Mesenchymal stem cell (in vitro differentiated cells and primary cell): ENCODE data around the gene KLF5.

Source experiments
- DNase-seq: peaks from one replicate; pipeline ENCODE4 v3.0.0-alpha.2; 2013
- H2AFZ ChIP-seq: one replicate; pipeline ENCODE4 v1.6.1; 2013; ENCODE audit warnings: low read depth, mild to moderate bottlenecking, control low read depth, inconsistent platforms, low read length, moderate library complexity
- H2AK5ac ChIP-seq: 2 replicates; pipeline ENCODE4 v1.6.1; 2013; ENCODE audit warnings: low read length, moderate library complexity, mild to moderate bottlenecking, inconsistent platforms; ENCODE audit not compliant: severe bottlenecking
- H2BK120ac ChIP-seq: one replicate; pipeline ENCODE4 v1.6.1; 2013; ENCODE audit warnings: low read depth, mild to moderate bottlenecking, inconsistent platforms, low read length, moderate library complexity
- H2BK12ac ChIP-seq, 2 experiments: one replicate each; pipeline ENCODE4 v1.6.1; 2013; ENCODE audit warnings: inconsistent platforms in 2 of 2, low read length in 2 of 2, mild to moderate bottlenecking in 2 of 2, moderate library complexity in 2 of 2, control low read depth in 1 of 2
- H2BK15ac ChIP-seq: one replicate; pipeline ENCODE4 v1.6.1; 2013; ENCODE audit warnings: mild to moderate bottlenecking, low read depth, inconsistent platforms; ENCODE audit not compliant: poor library complexity, severe bottlenecking
- H2BK5ac ChIP-seq: 2 replicates; pipeline ENCODE4 v1.6.1; 2013; ENCODE audit warnings: low read depth, mild to moderate bottlenecking, low read length, control low read depth, inconsistent platforms; ENCODE audit not compliant: poor library complexity, severe bottlenecking
- H3K14ac ChIP-seq, 2 experiments: one replicate each; pipeline ENCODE4 v1.6.1; 2013; ENCODE audit warnings: inconsistent platforms in 2 of 2, low read length in 2 of 2, control low read depth in 1 of 2, mild to moderate bottlenecking in 1 of 2, moderate library complexity in 1 of 2
- H3K18ac ChIP-seq, 2 experiments: one replicate each; pipeline ENCODE4 v1.6.1; 2013; ENCODE audit warnings: inconsistent platforms in 2 of 2, low read length in 2 of 2, control low read depth in 1 of 2, low read depth in 1 of 2, mild to moderate bottlenecking in 1 of 2
- H3K23ac ChIP-seq, 2 experiments: one replicate each; pipeline ENCODE4 v1.6.1; 2013; ENCODE audit warnings: inconsistent platforms in 2 of 2, low read length in 2 of 2, mild to moderate bottlenecking in 2 of 2, moderate library complexity in 2 of 2, control low read depth in 1 of 2
- H3K27ac ChIP-seq: 2 replicates; pipeline ENCODE4 v1.5.1; 2013; ENCODE audit warnings: mild to moderate bottlenecking, moderate library complexity, low read length, control low read depth, inconsistent platforms; ENCODE audit not compliant: poor library complexity, severe bottlenecking
- H3K27me3 ChIP-seq, 2 experiments: 2 replicates each; pipeline versions ENCODE4 v1.6.1 to v1.7.0; 2013; ENCODE audit warnings: low read length in 2 of 2, mild to moderate bottlenecking in 2 of 2, moderate library complexity in 2 of 2, control low read depth in 1 of 2, inconsistent platforms in 1 of 2; ENCODE audit not compliant: control insufficient read depth in 1 of 2, insufficient read depth in 1 of 2
- H3K36me3 ChIP-seq, 2 experiments: 2 replicates each; pipeline versions ENCODE4 v1.6.1 to v1.7.0; 2013; ENCODE audit warnings: low read length in 2 of 2, control low read depth in 1 of 2, inconsistent platforms in 1 of 2, low read depth in 1 of 2, mild to moderate bottlenecking in 1 of 2; ENCODE audit not compliant: insufficient read depth in 2 of 2, control insufficient read depth in 1 of 2
- H3K4ac ChIP-seq, 2 experiments: one replicate each; pipeline ENCODE4 v1.6.1; 2013; ENCODE audit warnings: inconsistent platforms in 2 of 2, low read length in 2 of 2, mild to moderate bottlenecking in 2 of 2, moderate library complexity in 2 of 2, control low read depth in 1 of 2, low read depth in 1 of 2
- H3K4me1 ChIP-seq: 2 replicates; pipeline ENCODE4 v1.6.1; 2013; ENCODE audit warnings: low read depth, low read length, control low read depth; ENCODE audit not compliant: control insufficient read depth, insufficient read depth
- H3K4me2 ChIP-seq: 2 replicates; pipeline ENCODE4 v1.6.1; 2013; ENCODE audit warnings: low read length, mild to moderate bottlenecking, inconsistent platforms; ENCODE audit not compliant: poor library complexity, severe bottlenecking
- H3K4me3 ChIP-seq, 2 experiments: 2 replicates each; pipeline versions ENCODE4 v1.5.1 to v1.7.0; 2013; ENCODE audit warnings: low read length in 2 of 2, mild to moderate bottlenecking in 2 of 2, control low read depth in 1 of 2, low read depth in 1 of 2; ENCODE audit not compliant: insufficient read depth in 1 of 2
- H3K79me1 ChIP-seq: replicated peaks from 2 replicates; pipeline ENCODE4 v1.6.1; 2013; ENCODE audit warnings: mild to moderate bottlenecking, control low read depth, low read length, inconsistent platforms; ENCODE audit not compliant: poor library complexity, severe bottlenecking
- H3K9ac ChIP-seq: 2 replicates; pipeline ENCODE4 v1.7.0; 2013; ENCODE audit warnings: mild to moderate bottlenecking, low read length, moderate library complexity
- H3K9me3 ChIP-seq: 2 replicates; pipeline ENCODE4 v1.7.0; 2013; ENCODE audit warnings: mild to moderate bottlenecking, low read length; ENCODE audit not compliant: control insufficient read depth
- H4K8ac ChIP-seq: one replicate; pipeline ENCODE4 v1.6.1; 2013; ENCODE audit warnings: inconsistent platforms, mild to moderate bottlenecking, low read length, moderate library complexity
- H4K91ac ChIP-seq: one replicate; pipeline ENCODE4 v1.6.1; 2013; ENCODE audit warnings: mild to moderate bottlenecking, low read length, inconsistent platforms
- WGBS: methylation state at CpG from one replicate; pipeline ENCODE4 v1.1.7; 2013; ENCODE audit warnings: mixed read lengths; 5-methylcytosine and 5-hydroxymethylcytosine counted together

KLF5 gene

GRCh38 chr13:73025217-73026012, 33.4 kb upstream of the KLF5 start:
- H3K18ac ChIP-seq = no peak overlapping the region
- H3K27me3 ChIP-seq = no peaks in the 10 kb centered on the region
- H3K23ac ChIP-seq = no peak overlapping the region
- no peaks in the 10 kb centered on the region for H3K4me1 ChIP-seq
- no peak overlapping the region for H2BK15ac ChIP-seq
- no peak overlapping the region for H2AK5ac ChIP-seq
- no peak overlapping the region for H3K9ac ChIP-seq
- WGBS = 97% methylated on average over 4 of the region's 5 CpGs
- H3K36me3 ChIP-seq = peaks cover 0 to 3% of the 10 kb centered on the region in 2 experiments
- H2BK120ac ChIP-seq = no peak overlapping the region
- H2BK12ac ChIP-seq = no peak overlapping the region
- DNase-seq = no peak
- no peak overlapping the region for H3K4me2 ChIP-seq
- no peak overlapping the region for H3K27ac ChIP-seq
- no peak overlapping the region for H3K4me3 ChIP-seq
- H3K14ac ChIP-seq = no peak overlapping the region
- H3K79me1 ChIP-seq = no peaks in the 10 kb centered on the region
- no peaks in the 10 kb centered on the region for H3K9me3 ChIP-seq
- no peak overlapping the region for H2AFZ ChIP-seq
- H4K8ac ChIP-seq = no peak overlapping the region
- H3K4ac ChIP-seq = no peak overlapping the region
- H4K91ac ChIP-seq = no peak overlapping the region
- no peak overlapping the region for H2BK5ac ChIP-seq

- no peak overlapping the region for H3K27ac ChIP-seq
Observed at GRCh38 chr13:73034901-73035300, 23.9 kb upstream of the KLF5 start.

GRCh38 chr13:73035660-73036059, 23.1 kb upstream of the KLF5 start:
- H3K4me1 ChIP-seq = peaks cover 1% of the 10 kb centered on the region
- WGBS = no CpG with 5 or more reads among the region's 2 CpGs
- H4K91ac ChIP-seq = no peak overlapping the region
- no peak overlapping the region for H3K18ac ChIP-seq
- no peaks in the 10 kb centered on the region for H3K9me3 ChIP-seq
- no peak overlapping the region for H3K4me3 ChIP-seq
- no peaks in the 10 kb centered on the region for H3K27me3 ChIP-seq
- H3K4ac ChIP-seq = no peak overlapping the region
- no peaks in the 10 kb centered on the region for H3K36me3 ChIP-seq
- H2BK120ac ChIP-seq = no peak overlapping the region
- H2BK12ac ChIP-seq = no peak overlapping the region
- H2AK5ac ChIP-seq = no peak overlapping the region
- H4K8ac ChIP-seq = no peak overlapping the region
- H3K27ac ChIP-seq = no peak overlapping the region
- no peaks in the 10 kb centered on the region for H3K79me1 ChIP-seq
- H3K9ac ChIP-seq = no peak overlapping the region
- no peak overlapping the region for H3K4me2 ChIP-seq
- no peak overlapping the region for H2BK15ac ChIP-seq
- H3K14ac ChIP-seq = no peak overlapping the region
- DNase-seq = no peak
- no peak overlapping the region for H3K23ac ChIP-seq
- no peak overlapping the region for H2AFZ ChIP-seq
- H2BK5ac ChIP-seq = no peak overlapping the region

More at GRCh38 chr13:73034901-73035300, 23.9 kb upstream of the KLF5 start:
- H2BK12ac ChIP-seq = no peak overlapping the region
- H3K14ac ChIP-seq = no peak overlapping the region
- H3K36me3 ChIP-seq = no peaks in the 10 kb centered on the region
- H3K4ac ChIP-seq = no peak overlapping the region
- H2BK5ac ChIP-seq = no peak overlapping the region
- no peak overlapping the region for H3K23ac ChIP-seq
- no peaks in the 10 kb centered on the region for H3K9me3 ChIP-seq
- no peak overlapping the region for H2AK5ac ChIP-seq
- H3K79me1 ChIP-seq = no peaks in the 10 kb centered on the region
- H2BK15ac ChIP-seq = no peak overlapping the region
- no peak overlapping the region for H4K91ac ChIP-seq
- H4K8ac ChIP-seq = no peak overlapping the region
- H3K9ac ChIP-seq = no peak overlapping the region
- no peaks in the 10 kb centered on the region for H3K27me3 ChIP-seq
- no peak overlapping the region for H2AFZ ChIP-seq
- H3K18ac ChIP-seq = no peak overlapping the region
- no peak overlapping the region for H3K4me2 ChIP-seq
- DNase-seq = no peak
- H3K4me3 ChIP-seq = no peak overlapping the region
- WGBS = no CpG with 5 or more reads among the region's 2 CpGs
- no peak overlapping the region for H2BK120ac ChIP-seq
- peaks cover 1% of the 10 kb centered on the region for H3K4me1 ChIP-seq

GRCh38 chr13:73036566-73036965, 22.2 kb upstream of the KLF5 start:
- Histone ChIP-seq H4K91ac (no peak overlapping the region), H2BK5ac (no peak overlapping the region), H3K9me3 (no peaks in the 10 kb centered on the region), H3K23ac (no peak overlapping the region), H2BK12ac (no peak overlapping the region), H3K4ac (no peak overlapping the region), H3K27ac (no peak overlapping the region), H3K4me3 (no peak overlapping the region), H3K9ac (no peak overlapping the region), H3K4me1 (no peaks in the 10 kb centered on the region), H2AFZ (no peak overlapping the region), H3K18ac (no peak overlapping the region), H3K4me2 (no peak overlapping the region), H3K36me3 (no peaks in the 10 kb centered on the region), H4K8ac (no peak overlapping the region), H2BK15ac (no peak overlapping the region), H2BK120ac (no peak overlapping the region), H3K14ac (no peak overlapping the region), H3K79me1 (no peaks in the 10 kb centered on the region), H2AK5ac (no peak overlapping the region), H3K27me3 (no peaks in the 10 kb centered on the region)
- 93% methylated on average over 4 of the region's 4 CpGs for WGBS
- no peak for DNase-seq
